ENCODE measurements around the gene NTRK2.

GRCh38 chr9:84710701-84711397 is 41.3 kb downstream of the NTRK2 start:
- TF ChIP-seq CTCF (IDR thresholded peaks at IDR 0.05): no peak
- no peak for TF ChIP-seq POLR2AphosphoS5 (IDR thresholded peaks at IDR 0.05)
- no peak for TF ChIP-seq POLR2A (IDR thresholded peaks at IDR 0.05)
- TF ChIP-seq EP300 (IDR thresholded peaks at IDR 0.05): no peak

All from upper lobe of left lung (tissue), 4 donors.